K562 (cell line): ENCODE results near the gene TIMM50. TPM values are rescaled to one million over a fixed set of nuclear protein-coding genes. Genes with fewer than 3 reads are reported as not detected.

ENCODE experiments used
- ATAC-seq: fragments of 200-7000 bp; cut with Tn5 transposase; 3 replicates; pipeline ENCODE4 v1.9.1; 2020; ENCODE audit warnings: moderate library complexity
- BruUV-seq: library from RNA; stranded (reverse); fragments of 400-500 nt; replicated peaks from 2 replicates; lab custom pipeline; 2021; lab: Mats Ljungman, UMichigan
- CTCF ChIA-PET: fragments of 300-600 bp; formaldehyde crosslinking; extraction: SDS; loops from one replicate; lab custom pipeline; 2021; ENCODE audit warnings: low intra/inter-chr PET ratio; lab: Yijun Ruan, JAX
- POLR2A ChIA-PET: fragments of 300-600, 350-650 bp; sonication (Branson Sonifier 250); formaldehyde crosslinking; extraction: SDS; loops from one replicate; lab custom pipeline; 2021; ENCODE audit warnings: antibody characterized with exemption, inconsistent platforms; lab: Yijun Ruan, JAX
- DNase-seq, 4 experiments: peaks; one replicate each; pipeline versions ENCODE4 v3.0.0 to v3.0.0-alpha.2; 2011 to 2018; ENCODE audit warnings: low spot score in 3 of 4, mixed read lengths in 3 of 4; ENCODE audit errors: extremely low read depth in 1 of 4
- FAIRE-seq: peaks from 2 replicates; lab custom pipeline; 2011; peaks lifted over from hg19 to GRCh38; lab: Jason Lieb, UNC
- H2AFZ ChIP-seq: 2 replicates; pipeline ENCODE4 v1.6.0; 2011; ENCODE audit warnings: low read depth, low read length, control low read depth, inconsistent platforms
- H3K27ac ChIP-seq: fragments of 200-600 bp; 3 replicates; pipeline ENCODE4 v1.8.0; 2011; ENCODE audit warnings: low read depth, mild to moderate bottlenecking, control low read depth, inconsistent platforms, low read length, moderate library complexity, mixed read lengths; ENCODE audit errors: extremely low read depth
- H3K27me3 ChIP-seq, 2 experiments: fragments of 300-600 bp in 1 of 2; 2 replicates in 1 of 2; 3 replicates in 1 of 2; pipeline versions ENCODE4 v1.6.0 to v1.8.0; 2011; ENCODE audit warnings: inconsistent platforms in 2 of 2, low read length in 2 of 2, mild to moderate bottlenecking in 1 of 2, mixed read lengths in 1 of 2, moderate library complexity in 1 of 2; ENCODE audit not compliant: control insufficient read depth in 2 of 2, insufficient read depth in 2 of 2
- H3K36me3 ChIP-seq: fragments of 300-600 bp; 3 replicates; pipeline ENCODE4 v1.8.0; 2011; ENCODE audit warnings: mild to moderate bottlenecking, low read length, inconsistent platforms; ENCODE audit not compliant: control insufficient read depth, insufficient read depth
- H3K4me1 ChIP-seq, 2 experiments: fragments of 200-600 bp in 1 of 2; replicated peaks in 1 of 2; 2 replicates in 1 of 2; 3 replicates in 1 of 2; pipeline versions ENCODE4 v1.5.1 to v1.8.0; 2011; ENCODE audit warnings: inconsistent platforms in 2 of 2, low read length in 2 of 2, mild to moderate bottlenecking in 1 of 2, mixed read lengths in 1 of 2, moderate library complexity in 1 of 2; ENCODE audit not compliant: control insufficient read depth in 2 of 2, insufficient read depth in 2 of 2
- H3K4me2 ChIP-seq: 2 replicates; pipeline ENCODE4 v1.6.1; 2011; ENCODE audit warnings: low read length, control low read depth, inconsistent platforms, mixed read lengths; ENCODE audit not compliant: insufficient read depth
- H3K4me3 ChIP-seq: fragments of 200-600 bp; sonication (generic), shearing (Covaris generic); 2 replicates; pipeline ENCODE4 v1.5.1; 2016; ENCODE audit warnings: control low read depth, inconsistent platforms
- H3K79me2 ChIP-seq: fragments of 200-600 bp; 3 replicates; pipeline ENCODE4 v1.8.0; 2011; ENCODE audit warnings: low read length, inconsistent platforms; ENCODE audit not compliant: control insufficient read depth, insufficient read depth
- H3K9ac ChIP-seq, 2 experiments: 2 replicates each; pipeline versions ENCODE4 v1.6.0 to v1.6.1; 2011; ENCODE audit warnings: low read depth in 2 of 2, low read length in 2 of 2, control low read depth in 1 of 2, inconsistent platforms in 1 of 2, mild to moderate bottlenecking in 1 of 2, mixed read lengths in 1 of 2; ENCODE audit not compliant: insufficient read depth in 1 of 2
- H3K9me1 ChIP-seq: one replicate; pipeline ENCODE4 v1.6.0; 2011; ENCODE audit warnings: inconsistent platforms, mild to moderate bottlenecking, low read length, moderate library complexity; ENCODE audit not compliant: control insufficient read depth, insufficient read depth
- H3K9me3 ChIP-seq: replicated peaks from 2 replicates; pipeline ENCODE4 v1.5.1; 2011; ENCODE audit warnings: low read depth, low read length, inconsistent platforms; ENCODE audit not compliant: control insufficient read depth, insufficient read depth
- H4K20me1 ChIP-seq: replicated peaks from 2 replicates; pipeline ENCODE4 v1.6.1; 2011; ENCODE audit warnings: low read length, inconsistent platforms, mixed read lengths; ENCODE audit not compliant: control insufficient read depth, insufficient read depth
- JUN ChIP-seq, 2 experiments: sonication (generic) in 1 of 2; formaldehyde crosslinking in 1 of 2; IDR thresholded peaks; 2 replicates each; pipeline versions ENCODE4 v1.6.1 to v1.8.0; 2012 to 2022; ENCODE audit warnings: borderline replicate concordance in 2 of 2, mild to moderate bottlenecking in 2 of 2, improper control_type of control experiment in 1 of 2, low read depth in 1 of 2, low read length in 1 of 2, missing genetic modification reagents in 1 of 2
- PBX2 ChIP-seq, 2 experiments: IDR thresholded peaks in 1 of 2; conservative IDR thresholded peaks in 1 of 2; 2 replicates each; pipeline ENCODE4 v1.6.1; 2016; ENCODE audit warnings: low read depth in 2 of 2, mild to moderate bottlenecking in 1 of 2, missing compliant biosample characterization in 1 of 2, missing genetic modification characterization in 1 of 2, moderate library complexity in 1 of 2
- RBFOX2 ChIP-seq: fragments of 200-400 bp; formaldehyde crosslinking; IDR thresholded peaks from 2 replicates; pipeline ENCODE4 v1.6.1; 2017; ENCODE audit warnings: low read depth, mild to moderate bottlenecking, low read length, moderate library complexity
- SAFB2 ChIP-seq: fragments of 200-400 bp; formaldehyde crosslinking; IDR thresholded peaks from 2 replicates; pipeline ENCODE4 v1.6.1; 2018; ENCODE audit warnings: borderline replicate concordance, low read length, low read depth, moderate library complexity; ENCODE audit not compliant: severe bottlenecking
- SMARCA4 ChIP-seq: fragments of 450-650 bp; IDR thresholded peaks from 2 replicates; pipeline ENCODE4 v1.6.1; 2016
- ZFP36 ChIP-seq: fragments of 150-350 bp; IDR thresholded peaks from 2 replicates; pipeline ENCODE4 v1.6.1; 2018; ENCODE audit warnings: low read length, low read depth; ENCODE audit not compliant: partially characterized antibody
- WGBS: fragments of 100-300 bp; shearing (Covaris generic); methylation state at CpG from one replicate; pipeline ENCODE4 v1.1.6; 2016; ENCODE audit warnings: low coverage, mixed read lengths; ENCODE audit not compliant: insufficient coverage; ENCODE audit errors: missing lambda C conversion rate; 5-methylcytosine and 5-hydroxymethylcytosine counted together
- in situ Hi-C: fragments of 300-500 bp; cut with MboI; formaldehyde crosslinking; loops from 4 replicates; pipeline ENCODE4 v1.15.0; 2018; ENCODE audit warnings: inconsistent platforms, mixed read lengths
- intact Hi-C: fragments of 100-400 bp; cut with micrococcal nuclease; formaldehyde crosslinking; loops from 2 replicates; pipeline ENCODE4 v1.14.2; 2022
- polyA plus RNA-seq, 8 experiments: library from polyadenylated mRNA; depleted of rRNA in 4 of 8; stranded (reverse) in 5 of 8; unstranded in 3 of 8; fragments of >200 nt; fragmentation: Nextera tagmentation in 2 of 8; fragmentation: Illumina TruSeq in 1 of 8; extraction: Ambion mirVana in 2 of 8; extraction: Trizol in 1 of 8; gene quantifications; 2 replicates each; pipeline versions ENCODE4 v1.2.1 to v1.2.3, GENCODE V29; 2011 to 2014; ENCODE audit warnings: inconsistent platforms in 1 of 8, missing spikeins in 1 of 8
- total RNA-seq, 7 experiments: library from RNA; depleted of rRNA in 6 of 7; stranded (reverse); fragments of >200 nt in 6 of 7; fragmentation: Illumina TruSeq in 2 of 7; extraction: Trizol in 2 of 7; gene quantifications; 2 replicates each; pipeline versions ENCODE4 v1.2.1 to v1.2.3, GENCODE V29; 2011 to 2021; ENCODE audit warnings: low replicate concordance in 1 of 7
- TF ChIP-seq, protein P1 (sequence below): fragments of 450-650 bp; formaldehyde crosslinking; IDR thresholded peaks from 2 replicates; pipeline ENCODE4 v1.4.0; 2020; ENCODE audit warnings: mild to moderate bottlenecking, moderate library complexity
- TF ChIP-seq, protein P2 (sequence below): fragments of 250-450 bp; sonication (Bioruptor Pico); IDR thresholded peaks from 2 replicates; pipeline ENCODE4 v1.4.0; 2020; ENCODE audit warnings: borderline replicate concordance

Gene TIMM50
- total and polyA plus RNA-seq, 9 of the 15 experiments (the other 6 are each of a cell fraction or from before 2014, with no cell fraction given), result 28.3 to 221 (median 170) TPM

DNA sequence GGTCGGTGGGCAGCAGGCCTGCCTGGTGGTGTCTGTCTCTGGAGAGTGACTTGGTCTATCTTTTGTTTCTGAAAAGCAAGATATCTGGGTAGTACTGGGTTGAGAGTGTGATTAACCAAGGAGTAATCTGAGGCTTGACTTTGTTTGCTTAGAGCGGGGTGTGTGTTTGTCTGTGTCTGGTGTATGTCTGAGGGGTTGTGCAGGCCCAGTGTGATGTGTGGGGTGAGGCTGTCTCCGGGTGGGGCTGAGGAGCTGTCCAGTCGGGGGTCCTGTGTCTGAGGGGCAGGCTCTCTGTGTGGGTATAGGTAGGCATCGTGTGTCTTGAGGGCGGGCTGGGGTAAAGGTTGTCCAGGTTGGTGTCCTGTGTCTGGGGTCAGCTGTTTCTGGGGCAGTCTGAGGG is 11.1 kb upstream of the TIMM50 start:
- in situ Hi-C loops, result no loop called here
- H3K36me3 ChIP-seq, result peaks cover 98% of the 10 kb centered on the region

DNA sequence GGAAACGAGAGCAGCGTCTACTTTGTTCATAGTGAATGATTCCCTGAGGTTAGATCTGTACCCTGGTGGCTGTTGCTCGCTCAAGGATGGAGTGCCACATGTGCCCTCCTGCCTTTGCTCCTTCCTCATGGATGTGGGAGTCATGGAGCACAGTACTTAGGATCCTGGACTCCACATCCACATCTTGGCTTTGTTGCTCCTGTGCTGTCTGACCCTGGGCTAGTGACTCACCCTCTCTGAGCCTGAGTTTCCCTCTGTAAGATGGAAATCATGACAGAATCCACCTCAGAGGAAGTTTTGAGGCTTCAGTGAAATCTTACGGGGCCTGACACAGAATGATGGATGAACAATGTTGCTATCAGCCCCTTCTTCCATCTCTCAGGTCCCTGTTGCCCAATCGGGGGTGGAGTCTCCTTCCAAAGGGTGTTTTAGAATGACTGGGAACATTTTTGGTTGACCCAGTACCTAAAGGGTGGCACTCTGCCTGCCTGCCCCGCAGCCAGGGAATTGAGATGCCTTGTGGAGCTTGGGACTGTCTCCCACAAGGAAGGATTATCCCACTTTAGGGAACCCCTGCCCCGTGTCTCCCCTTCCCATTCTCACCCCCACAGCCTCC is 9.8 kb upstream of the TIMM50 start:
- H4K20me1 ChIP-seq, result no peaks in the 10 kb centered on the region; the same call in 1 of the 2 replicates
- BruUV-seq, result no TSS peak
- H3K27ac ChIP-seq, result no peak overlapping the region
- no peak for DNase-seq
- no peaks in the 10 kb centered on the region for H3K9me3 ChIP-seq
- H3K4me2 ChIP-seq, result no peak overlapping the region
- H3K27me3 ChIP-seq, result no peaks in the 10 kb centered on the region
- no peak overlapping the region for H3K9ac ChIP-seq
- FAIRE-seq, result no peak
- CTCF ChIA-PET, result no interaction called here
- peaks cover 97% of the 10 kb centered on the region for H3K36me3 ChIP-seq
- no peak overlapping the region for H2AFZ ChIP-seq
- in situ Hi-C loops, result no loop called here
- intact Hi-C loops, result no loop called here
- H3K9me1 ChIP-seq, result no peaks in the 10 kb centered on the region
- POLR2A ChIA-PET, result no interaction called here
- ATAC-seq, result no peak
- H3K4me3 ChIP-seq, result no peak overlapping the region
- no peaks in the 10 kb centered on the region for H3K79me2 ChIP-seq
- peaks cover 0 to 16% of the 10 kb centered on the region in 2 experiments; a peak in 1 of 5 replicates for H3K4me1 ChIP-seq
- WGBS, result 73% methylated on average over 6 of the region's 7 CpGs
- peak; percentile 12 for TF ChIP-seq ZFP36
- TF ChIP-seq SAFB2, result no peak
- no peak for TF ChIP-seq SMARCA4
- TF ChIP-seq, protein P1, sequence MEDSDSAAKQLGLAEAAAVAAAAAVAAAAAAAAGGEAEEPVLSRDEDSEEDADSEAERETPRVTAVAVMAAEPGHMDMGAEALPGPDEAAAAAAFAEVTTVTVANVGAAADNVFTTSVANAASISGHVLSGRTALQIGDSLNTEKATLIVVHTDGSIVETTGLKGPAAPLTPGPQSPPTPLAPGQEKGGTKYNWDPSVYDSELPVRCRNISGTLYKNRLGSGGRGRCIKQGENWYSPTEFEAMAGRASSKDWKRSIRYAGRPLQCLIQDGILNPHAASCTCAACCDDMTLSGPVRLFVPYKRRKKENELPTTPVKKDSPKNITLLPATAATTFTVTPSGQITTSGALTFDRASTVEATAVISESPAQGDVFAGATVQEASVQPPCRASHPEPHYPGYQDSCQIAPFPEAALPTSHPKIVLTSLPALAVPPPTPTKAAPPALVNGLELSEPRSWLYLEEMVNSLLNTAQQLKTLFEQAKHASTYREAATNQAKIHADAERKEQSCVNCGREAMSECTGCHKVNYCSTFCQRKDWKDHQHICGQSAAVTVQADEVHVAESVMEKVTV, result no peak
- TF ChIP-seq, protein P2, sequence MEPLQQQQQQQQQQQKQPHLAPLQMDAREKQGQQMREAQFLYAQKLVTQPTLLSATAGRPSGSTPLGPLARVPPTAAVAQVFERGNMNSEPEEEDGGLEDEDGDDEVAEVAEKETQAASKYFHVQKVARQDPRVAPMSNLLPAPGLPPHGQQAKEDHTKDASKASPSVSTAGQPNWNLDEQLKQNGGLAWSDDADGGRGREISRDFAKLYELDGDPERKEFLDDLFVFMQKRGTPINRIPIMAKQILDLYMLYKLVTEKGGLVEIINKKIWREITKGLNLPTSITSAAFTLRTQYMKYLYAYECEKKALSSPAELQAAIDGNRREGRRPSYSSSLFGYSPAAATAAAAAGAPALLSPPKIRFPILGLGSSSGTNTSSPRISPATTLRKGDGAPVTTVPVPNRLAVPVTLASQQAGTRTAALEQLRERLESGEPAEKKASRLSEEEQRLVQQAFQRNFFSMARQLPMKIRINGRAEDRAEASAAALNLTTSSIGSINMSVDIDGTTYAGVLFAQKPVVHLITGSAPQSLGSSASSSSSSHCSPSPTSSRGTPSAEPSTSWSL (CRISPR knock-in tag), result no peak
- no peak for TF ChIP-seq PBX2 (CRISPR knock-in tag; IDR thresholded peaks at IDR 0.05; ENCODE audit: low read depth)
- TF ChIP-seq PBX2 (tag; conservative IDR thresholded peaks at IDR 0.05; ENCODE audit: low read depth), result peak; percentile 43; the same call in 1 of the 2 replicates

More for the DNA sequence above, 11.1 kb upstream of the TIMM50 start:
- H3K4me2 ChIP-seq, result no peak overlapping the region
- TF ChIP-seq RBFOX2 (0 out of 2 replicates have a peak, but pooled peaks have one; percentile 8), JUN (IDR thresholded peaks at IDR 0.05; ENCODE audit: borderline replicate concordance, low read depth, low read length) (no peak), JUN (CRISPR knock-in tag; IDR thresholded peaks at IDR 0.05; ENCODE audit: borderline replicate concordance) (no peak)
- TF ChIP-seq, all 486 proteins: peak for 1
- BruUV-seq, result no TSS peak
- Histone ChIP-seq H4K20me1 (no peaks in the 10 kb centered on the region; the same call in 1 of the 2 replicates), H3K9me3 (no peaks in the 10 kb centered on the region), H3K79me2 (no peaks in the 10 kb centered on the region), H3K27me3 (no peaks in the 10 kb centered on the region), H3K4me1 (peaks cover 0 to 16% of the 10 kb centered on the region in 2 experiments; a peak in 1 of 5 replicates), H3K9me1 (no peaks in the 10 kb centered on the region), H3K27ac (no peak overlapping the region), H2AFZ (no peak overlapping the region), H3K4me3 (no peak overlapping the region), H3K9ac (peak overlapping the region in 1 of 2 experiments; percentile 78; a peak in 1 of 4 replicates)
- no peak for ATAC-seq
- FAIRE-seq, result no peak
- ChIA-PET POLR2A (interaction anchor here (0.6 to 1.4 kb wide), 3 partner anchors 14 to 34 kb away, joined by 3 read pairs; partner anchors contain the start of gene RPS16), CTCF (no interaction called here)
- DNase-seq, result no peak
- WGBS, result 87% methylated on average over 4 of the region's 6 CpGs
- intact Hi-C loops, result no loop called here
